Measurements from ENCODE around the gene SFXN3. TPM values are rescaled to one million over a fixed set of nuclear protein-coding genes. Genes with fewer than 3 reads are reported as not detected.
"Not testable (repeated sequence)": the region's sequence is repeated elsewhere in the genome, so short reads cannot be mapped to it uniquely, and the experiment has no call there.

SFXN3 gene
- total and polyA plus RNA-seq, 2 experiments from 2014 or later, result 58.8 to 79.8 TPM

- Histone ChIP-seq H3K27ac (peak overlapping the region; percentile 99), H3K36me3 (ENCODE audit: low read depth) (peaks cover 23% of the 10 kb centered on the region), H2AFZ (peak overlapping the region; percentile 84), H3K9ac (peak overlapping the region; percentile 97), H3K4me2 (ENCODE audit: unreplicated experiment) (peak overlapping the region; percentile 96), H4K20me1 (ENCODE audit: insufficient read depth) (no peaks in the 10 kb centered on the region), H3K4me1 (ENCODE audit: insufficient read depth) (peaks cover 12% of the 10 kb centered on the region), H3K79me2 (ENCODE audit: insufficient read depth) (peaks cover 40% of the 10 kb centered on the region), H3K27me3 (replicated peaks; ENCODE audit: insufficient read depth) (no peaks in the 10 kb centered on the region), H3K9me3 (ENCODE audit: low read depth) (no peaks in the 10 kb centered on the region), H3F3A (ENCODE audit: insufficient read depth) (peaks cover 10% of the 10 kb centered on the region; the same call in 1 of the 2 replicates), H3K4me3 (peak overlapping the region; percentile 82), H3K9me2 (ENCODE audit: insufficient read depth) (no peaks in the 10 kb centered on the region)
- 0 to 1% methylated on average over 39 to 42 of the region's 47 CpGs for WGBS, 2 experiments (ENCODE audit: low coverage in 1 of 2, low lambda C conversion rate in 2 of 2, missing lambda C conversion rate in 2 of 2)
- peak; percentile 91 for DNase-seq
- in situ Hi-C loops (cut with MboI), result no loop called here
- no peak for TF ChIP-seq EZH2phosphoT487 (IDR thresholded peaks at IDR 0.05; ENCODE audit: insufficient read depth, low read depth)
- no peak for TF ChIP-seq EZH2 (IDR thresholded peaks at IDR 0.05; ENCODE audit: insufficient read depth, poor library complexity, severe bottlenecking)
Measured at GRCh38 chr10:101031796-101032636, 982 bp downstream of the SFXN3 start.

GRCh38 chr10:101032637-101033224 lies 1.7 kb downstream of the SFXN3 start:
- no peaks in the 10 kb centered on the region for H3K9me2 ChIP-seq (ENCODE audit: insufficient read depth)
- peak overlapping the region; percentile 84 for H2AFZ ChIP-seq
- TF ChIP-seq EZH2phosphoT487 (IDR thresholded peaks at IDR 0.05; ENCODE audit: insufficient read depth, low read depth), result no peak
- no peak for TF ChIP-seq EZH2 (IDR thresholded peaks at IDR 0.05; ENCODE audit: insufficient read depth, poor library complexity, severe bottlenecking)
- DNase-seq, result peak; percentile 94
- no peaks in the 10 kb centered on the region for H4K20me1 ChIP-seq (ENCODE audit: insufficient read depth)
- peaks cover 12% of the 10 kb centered on the region for H3F3A ChIP-seq (ENCODE audit: insufficient read depth)
- peaks cover 40% of the 10 kb centered on the region for H3K79me2 ChIP-seq (ENCODE audit: insufficient read depth)
- in situ Hi-C loops (cut with MboI), result no loop called here
- WGBS, 2 experiments (ENCODE audit: low coverage in 1 of 2, low lambda C conversion rate in 2 of 2, missing lambda C conversion rate in 2 of 2), result 0 to 3% methylated on average over 6 of the region's 6 CpGs
- no peaks in the 10 kb centered on the region for H3K27me3 ChIP-seq (replicated peaks; ENCODE audit: insufficient read depth)
- H3K4me3 ChIP-seq, result peak overlapping the region; percentile 82
- peaks cover 28% of the 10 kb centered on the region for H3K36me3 ChIP-seq (ENCODE audit: low read depth)
- no peaks in the 10 kb centered on the region for H3K9me3 ChIP-seq (ENCODE audit: low read depth)
- H3K9ac ChIP-seq, result peak overlapping the region; percentile 97
- peaks cover 12% of the 10 kb centered on the region for H3K4me1 ChIP-seq (ENCODE audit: insufficient read depth)
- H3K27ac ChIP-seq, result peak overlapping the region; percentile 99
- H3K4me2 ChIP-seq (ENCODE audit: unreplicated experiment), result peak overlapping the region; percentile 96

GRCh38 chr10:101033276-101033675 lies 2.2 kb downstream of the SFXN3 start:
- H3K9me2 ChIP-seq (ENCODE audit: insufficient read depth), result no peaks in the 10 kb centered on the region
- peaks cover 17% of the 10 kb centered on the region for H3F3A ChIP-seq (ENCODE audit: insufficient read depth)
- H3K4me3 ChIP-seq, result peak overlapping the region; percentile 82
- H3K4me2 ChIP-seq (ENCODE audit: unreplicated experiment), result peak overlapping the region; percentile 96
- TF ChIP-seq EZH2 (IDR thresholded peaks at IDR 0.05; ENCODE audit: insufficient read depth, poor library complexity, severe bottlenecking), result no peak
- TF ChIP-seq EZH2phosphoT487 (IDR thresholded peaks at IDR 0.05; ENCODE audit: insufficient read depth, low read depth), result no peak
- H3K27me3 ChIP-seq (replicated peaks; ENCODE audit: insufficient read depth), result no peaks in the 10 kb centered on the region
- H3K79me2 ChIP-seq (ENCODE audit: insufficient read depth), result peaks cover 40% of the 10 kb centered on the region
- WGBS, 2 experiments (ENCODE audit: low coverage in 1 of 2, low lambda C conversion rate in 2 of 2, missing lambda C conversion rate in 2 of 2), result 43 to 47% methylated on average over 3 of the region's 3 CpGs
- no peaks in the 10 kb centered on the region for H3K9me3 ChIP-seq (ENCODE audit: low read depth)
- peaks cover 34% of the 10 kb centered on the region for H3K36me3 ChIP-seq (ENCODE audit: low read depth)
- H3K9ac ChIP-seq, result peak overlapping the region; percentile 97
- H3K27ac ChIP-seq, result peak overlapping the region; percentile 99
- no peaks in the 10 kb centered on the region for H4K20me1 ChIP-seq (ENCODE audit: insufficient read depth)
- no peak overlapping the region for H2AFZ ChIP-seq
- H3K4me1 ChIP-seq (ENCODE audit: insufficient read depth), result peaks cover 12% of the 10 kb centered on the region
- in situ Hi-C loops (cut with MboI), result no loop called here
- no peak for DNase-seq

GRCh38 chr10:101034404-101034803 lies 3.4 kb downstream of the SFXN3 start:
- H3K9me3 ChIP-seq (ENCODE audit: low read depth); H2AFZ ChIP-seq; H3K4me2 ChIP-seq (ENCODE audit: unreplicated experiment); H3K4me3 ChIP-seq; H4K20me1 ChIP-seq (ENCODE audit: insufficient read depth); H3K27ac ChIP-seq; H3K9ac ChIP-seq; H3K27me3 ChIP-seq (replicated peaks; ENCODE audit: insufficient read depth); in situ Hi-C loops (cut with MboI); H3K9me2 ChIP-seq (ENCODE audit: insufficient read depth); DNase-seq: not testable (repeated sequence)
- Histone ChIP-seq H3F3A (ENCODE audit: insufficient read depth) (peaks cover 23% of the 10 kb centered on the region), H3K36me3 (ENCODE audit: low read depth) (peaks cover 35% of the 10 kb centered on the region), H3K4me1 (ENCODE audit: insufficient read depth) (peaks cover 12% of the 10 kb centered on the region), H3K79me2 (ENCODE audit: insufficient read depth) (peaks cover 40% of the 10 kb centered on the region)
- WGBS, 2 experiments (ENCODE audit: low coverage in 1 of 2, low lambda C conversion rate in 2 of 2, missing lambda C conversion rate in 2 of 2), result 98 to 99% methylated on average over 4 of the region's 4 CpGs

Measured in GM23248 (cell line).